ENCODE data around the gene CXCR5. TPM values are rescaled to one million over a fixed set of nuclear protein-coding genes. Genes with fewer than 3 reads are reported as not detected.

CXCR5 gene
- total RNA-seq, 4 donors from 2014 or later = 2.5 to 4.1 TPM; not detected in 2

GRCh38 chr11:118892964-118893363 lies 9.3 kb downstream of the CXCR5 start:
- peaks cover 0 to 47% (median 9%) of the 10 kb centered on the region in 4 donors for H3K4me1 ChIP-seq
- H3K9me3 ChIP-seq = no peaks in the 10 kb centered on the region
- H3K4me3 ChIP-seq = no peak overlapping the region
- intact Hi-C loops (cut with DNase I; ENCODE audit: low total_unique reads) = loop anchor here (5.0 kb wide), 1 partner anchor 201 kb away; no protein-coding TSS in a partner anchor
- peak overlapping the region in 1 of 4 donors; percentile 31 for H3K27ac ChIP-seq
- no peak for DNase-seq
- in situ Hi-C loops (cut with MboI; ENCODE audit: low pct_ligation_motif_present in 1 of 4, low pct_unique_long_range_greater_than_20kb in 1 of 4, low sequenced_read_pairs in 3 of 4) = no loop called here
- TF ChIP-seq POLR2A (IDR thresholded peaks at IDR 0.05) = no peak
- TF ChIP-seq POLR2AphosphoS5 (IDR thresholded peaks at IDR 0.05) = no peak
- no peak for TF ChIP-seq CTCF (IDR thresholded peaks at IDR 0.05)
- TF ChIP-seq EP300 (IDR thresholded peaks at IDR 0.05; ENCODE audit: low read depth) = no peak
- H3K36me3 ChIP-seq = no peaks in the 10 kb centered on the region
- H3K27me3 ChIP-seq = no peaks in the 10 kb centered on the region
- WGBS, 2 donors (ENCODE audit: low coverage in 1 of 2) = 64 to 80% methylated on average over 1 to 8 of the region's 8 CpGs

DNA sequence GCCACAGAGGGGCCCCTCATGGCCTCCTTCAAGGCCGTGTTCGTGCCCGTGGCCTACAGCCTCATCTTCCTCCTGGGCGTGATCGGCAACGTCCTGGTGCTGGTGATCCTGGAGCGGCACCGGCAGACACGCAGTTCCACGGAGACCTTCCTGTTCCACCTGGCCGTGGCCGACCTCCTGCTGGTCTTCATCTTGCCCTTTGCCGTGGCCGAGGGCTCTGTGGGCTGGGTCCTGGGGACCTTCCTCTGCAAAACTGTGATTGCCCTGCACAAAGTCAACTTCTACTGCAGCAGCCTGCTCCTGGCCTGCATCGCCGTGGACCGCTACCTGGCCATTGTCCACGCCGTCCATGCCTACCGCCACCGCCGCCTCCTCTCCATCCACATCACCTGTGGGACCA lies 10.0 kb downstream of the CXCR5 start:
- intact Hi-C loops (cut with DNase I; ENCODE audit: low total_unique reads) = loop anchor here (5.0 kb wide), 1 partner anchor 201 kb away; no protein-coding TSS in a partner anchor
- H3K27me3 ChIP-seq = no peaks in the 10 kb centered on the region

GRCh38 chr11:118894192-118894591 lies 10.5 kb downstream of the CXCR5 start:
- TF ChIP-seq POLR2AphosphoS5 (IDR thresholded peaks at IDR 0.05) = no peak
- no peak for TF ChIP-seq CTCF (IDR thresholded peaks at IDR 0.05)
- TF ChIP-seq POLR2A (IDR thresholded peaks at IDR 0.05) = no peak
- no peak for TF ChIP-seq EP300 (IDR thresholded peaks at IDR 0.05; ENCODE audit: low read depth)
- Histone ChIP-seq H3K36me3 (no peaks in the 10 kb centered on the region), H3K9me3 (no peaks in the 10 kb centered on the region), H3K27ac (no peak overlapping the region), H3K27me3 (no peaks in the 10 kb centered on the region), H3K4me1 (peaks cover 0 to 35% (median 6%) of the 10 kb centered on the region in 4 donors), H3K4me3 (no peak overlapping the region)
- WGBS, 2 donors (ENCODE audit: low coverage in 1 of 2) = 96% methylated on average over 19 of the region's 19 CpGs; no CpG with 5 or more reads in 1 of the 2 donors
- intact Hi-C loops (cut with DNase I; ENCODE audit: low total_unique reads) = loop anchor here (5.0 kb wide), 1 partner anchor 202 kb away; no protein-coding TSS in a partner anchor
- DNase-seq = no peak
- in situ Hi-C loops (cut with MboI; ENCODE audit: low pct_ligation_motif_present in 1 of 4, low pct_unique_long_range_greater_than_20kb in 1 of 4, low sequenced_read_pairs in 3 of 4) = no loop called here

More for the DNA sequence above, 10.0 kb downstream of the CXCR5 start:
- no peak overlapping the region for H3K4me3 ChIP-seq
- H3K9me3 ChIP-seq = no peaks in the 10 kb centered on the region
- DNase-seq = no peak
- no peaks in the 10 kb centered on the region for H3K36me3 ChIP-seq
- in situ Hi-C loops (cut with MboI; ENCODE audit: low pct_ligation_motif_present in 1 of 4, low pct_unique_long_range_greater_than_20kb in 1 of 4, low sequenced_read_pairs in 3 of 4) = no loop called here
- WGBS, 2 donors (ENCODE audit: low coverage in 1 of 2) = 94% methylated on average over 22 of the region's 22 CpGs; no CpG with 5 or more reads in 1 of the 2 donors
- H3K27ac ChIP-seq = no peak overlapping the region
- H3K4me1 ChIP-seq = peaks cover 0 to 40% (median 6%) of the 10 kb centered on the region in 4 donors
- TF ChIP-seq EP300 (IDR thresholded peaks at IDR 0.05; ENCODE audit: low read depth) (no peak), POLR2A (IDR thresholded peaks at IDR 0.05) (no peak), CTCF (IDR thresholded peaks at IDR 0.05) (no peak), POLR2AphosphoS5 (IDR thresholded peaks at IDR 0.05) (no peak)

DNA sequence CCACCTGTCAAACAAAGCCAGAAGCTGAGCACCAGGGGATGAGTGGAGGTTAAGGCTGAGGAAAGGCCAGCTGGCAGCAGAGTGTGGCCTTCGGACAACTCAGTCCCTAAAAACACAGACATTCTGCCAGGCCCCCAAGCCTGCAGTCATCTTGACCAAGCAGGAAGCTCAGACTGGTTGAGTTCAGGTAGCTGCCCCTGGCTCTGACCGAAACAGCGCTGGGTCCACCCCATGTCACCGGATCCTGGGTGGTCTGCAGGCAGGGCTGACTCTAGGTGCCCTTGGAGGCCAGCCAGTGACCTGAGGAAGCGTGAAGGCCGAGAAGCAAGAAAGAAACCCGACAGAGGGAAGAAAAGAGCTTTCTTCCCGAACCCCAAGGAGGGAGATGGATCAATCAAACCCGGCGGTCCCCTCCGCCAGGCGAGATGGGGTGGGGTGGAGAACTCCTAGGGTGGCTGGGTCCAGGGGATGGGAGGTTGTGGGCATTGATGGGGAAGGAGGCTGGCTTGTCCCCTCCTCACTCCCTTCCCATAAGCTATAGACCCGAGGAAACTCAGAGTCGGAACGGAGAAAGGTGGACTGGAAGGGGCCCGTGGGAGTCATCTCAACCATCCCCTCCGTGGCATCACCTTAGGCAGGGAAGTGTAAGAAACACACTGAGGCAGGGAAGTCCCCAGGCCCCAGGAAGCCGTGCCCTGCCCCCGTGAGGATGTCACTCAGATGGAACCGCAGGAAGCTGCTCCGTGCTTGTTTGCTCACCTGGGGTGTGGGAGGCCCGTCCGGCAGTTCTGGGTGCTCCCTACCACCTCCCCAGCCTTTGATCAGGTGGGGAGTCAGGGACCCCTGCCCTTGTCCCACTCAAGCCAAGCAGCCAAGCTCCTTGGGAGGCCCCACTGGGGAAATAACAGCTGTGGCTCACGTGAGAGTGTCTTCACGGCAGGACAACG lies 11.7 kb downstream of the CXCR5 start:
- DNase-seq = peak; percentile 59
- Histone ChIP-seq H3K4me1 (peaks cover 0 to 23% (median 3%) of the 10 kb centered on the region in 4 donors), H3K36me3 (no peaks in the 10 kb centered on the region), H3K27me3 (no peaks in the 10 kb centered on the region), H3K27ac (peak overlapping the region in 2 of 4 donors; percentile 14 to 25), H3K4me3 (no peak overlapping the region), H3K9me3 (no peaks in the 10 kb centered on the region)
- in situ Hi-C loops (cut with MboI; ENCODE audit: low pct_ligation_motif_present in 1 of 4, low pct_unique_long_range_greater_than_20kb in 1 of 4, low sequenced_read_pairs in 3 of 4) (no loop called here), intact Hi-C loops (cut with DNase I; ENCODE audit: low total_unique reads) (no loop called here)
- TF ChIP-seq POLR2AphosphoS5 (IDR thresholded peaks at IDR 0.05) (peak in 2 of 3 donors; percentile 27 to 28), POLR2A (IDR thresholded peaks at IDR 0.05) (no peak)
- 55% methylated on average over 26 of the region's 26 CpGs; no CpG with 5 or more reads in 1 of the 2 donors for WGBS, 2 donors (ENCODE audit: low coverage in 1 of 2)
